HG02798 (cell line): ENCODE results near the gene ADGRD2.
"Not testable (repeated sequence)": the region's sequence is repeated elsewhere in the genome, so short reads cannot be mapped to it uniquely, and the experiment has no call there.

Experiments used
- ATAC-seq: cut with Tn5 transposase; IDR thresholded peaks from one replicate; pipeline ENCODE4 v1.9.1; 2021; ENCODE audit warnings: mild to moderate bottlenecking; ENCODE audit not compliant: unreplicated experiment, poor library complexity

ADGRD2 gene

GRCh38 chr9:124450241-124450924 is at the start of gene ADGRD2:
Gene ADGRD2, plus strand, starts transcription at chr9:124450451. Its CDS starts 1,216 bp downstream, at chr9:124451667.
- no peak for ATAC-seq

- ATAC-seq, result no peak
Observed at GRCh38 chr9:124403246-124403645, 47.0 kb upstream of the ADGRD2 start.

GRCh38 chr9:124409410-124409809 is 40.8 kb upstream of the ADGRD2 start:
- no peak for ATAC-seq

GRCh38 chr9:124410321-124410913 is 39.8 kb upstream of the ADGRD2 start:
- ATAC-seq, result no peak

- ATAC-seq, result no peak
Observed at GRCh38 chr9:124411514-124412227, 38.6 kb upstream of the ADGRD2 start.

GRCh38 chr9:124412228-124412575 is 38.0 kb upstream of the ADGRD2 start:
- ATAC-seq, result no peak

GRCh38 chr9:124414612-124415011 is 35.6 kb upstream of the ADGRD2 start:
- ATAC-seq, result no peak

GRCh38 chr9:124415102-124415851 is 35.0 kb upstream of the ADGRD2 start, which contains the start of gene PSMB7:
Gene PSMB7, minus strand, starts transcription at chr9:124415442. Its CDS starts 17 bp downstream, at chr9:124415425.
- ATAC-seq, result peak; percentile 94

GRCh38 chr9:124415852-124416484 is 34.3 kb upstream of the ADGRD2 start:
- no peak for ATAC-seq

GRCh38 chr9:124419832-124420489 is 30.3 kb upstream of the ADGRD2 start:
- no peak for ATAC-seq

- no peak for ATAC-seq
Observed at GRCh38 chr9:124420991-124421543, 29.2 kb upstream of the ADGRD2 start.

GRCh38 chr9:124423155-124423554 is 27.1 kb upstream of the ADGRD2 start:
- ATAC-seq, result no peak

GRCh38 chr9:124423591-124423990 is 26.7 kb upstream of the ADGRD2 start:
- ATAC-seq, result no peak

GRCh38 chr9:124425733-124426132 is 24.5 kb upstream of the ADGRD2 start:
- not testable (repeated sequence) for ATAC-seq

GRCh38 chr9:124426361-124426760 is 23.9 kb upstream of the ADGRD2 start:
- ATAC-seq, result no peak

GRCh38 chr9:124427281-124427680 is 23.0 kb upstream of the ADGRD2 start:
- no peak for ATAC-seq

GRCh38 chr9:124428751-124429529 is 21.3 kb upstream of the ADGRD2 start:
- ATAC-seq, result no peak

GRCh38 chr9:124429530-124429867 is 20.8 kb upstream of the ADGRD2 start:
- no peak for ATAC-seq

- ATAC-seq, result no peak
Observed at GRCh38 chr9:124436320-124436719, 13.9 kb upstream of the ADGRD2 start.
